KBM-7 (cell line): ENCODE measurements around the gene NIT1.

Experiments
- DNase-seq: peaks from one replicate; pipeline ENCODE4 v3.0.0-alpha.2; 2015
- in situ Hi-C: fragments of 300-500 bp; cut with MboI; formaldehyde crosslinking; loops from 2 replicates; pipeline ENCODE4 v1.14.3; 2020; ENCODE audit warnings: low sequenced_read_pairs, low pct_unique_long_range_greater_than_20kb, mixed read lengths

Gene NIT1

DNA sequence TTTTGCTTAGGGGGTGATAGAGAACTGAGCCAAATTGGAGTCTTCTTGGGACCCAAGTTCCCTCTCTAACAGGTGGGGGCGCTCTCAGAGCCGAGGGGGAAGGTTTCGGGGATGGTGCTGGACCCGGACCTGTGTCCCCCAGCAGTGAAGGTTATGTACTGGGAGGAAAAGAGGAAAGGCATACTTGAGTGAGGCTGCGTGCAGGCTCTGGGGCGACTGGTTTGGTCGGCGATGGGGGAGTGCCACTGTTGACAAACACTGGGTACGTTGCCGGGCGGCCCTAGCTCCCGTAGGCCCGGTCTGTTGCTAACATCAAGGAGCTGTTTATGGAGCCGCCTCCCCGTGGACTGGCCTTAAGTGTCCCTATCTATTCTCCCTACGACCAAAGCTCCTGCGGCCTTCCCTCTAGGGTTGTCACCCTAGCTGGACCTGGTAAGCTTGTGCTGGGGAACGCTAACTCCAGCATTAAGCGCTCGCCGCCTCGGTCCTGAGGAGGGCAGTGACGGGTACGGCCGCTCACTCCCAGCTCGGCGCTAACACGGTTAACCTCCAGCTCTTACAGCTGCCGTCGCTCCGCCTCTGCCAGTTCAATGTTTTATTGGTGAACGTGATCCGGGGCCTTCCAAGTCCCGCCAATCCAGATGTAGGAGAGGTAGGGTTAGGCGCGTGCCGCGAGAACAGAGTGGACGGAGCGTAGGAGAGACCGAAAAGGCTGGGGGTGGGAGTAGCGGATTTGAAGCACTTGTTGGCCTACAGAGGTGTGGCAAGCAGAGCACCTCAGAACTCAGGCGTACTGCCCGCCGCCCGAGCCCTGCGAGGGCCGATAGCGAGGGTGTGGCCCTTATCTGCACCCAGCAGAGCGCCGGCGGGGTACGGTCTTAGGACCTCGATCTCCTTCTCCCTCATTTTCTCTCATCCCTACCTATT, 48.1 kb downstream of the NIT1 start, which contains the start of gene PPOX:
Gene PPOX (plus strand): TSS at position 685 of the 927 bp plus-strand sequence. CDS start 422 bp downstream, outside the sequence.
- in situ Hi-C loops: no loop called here
- peak; percentile 98 for DNase-seq

DNA sequence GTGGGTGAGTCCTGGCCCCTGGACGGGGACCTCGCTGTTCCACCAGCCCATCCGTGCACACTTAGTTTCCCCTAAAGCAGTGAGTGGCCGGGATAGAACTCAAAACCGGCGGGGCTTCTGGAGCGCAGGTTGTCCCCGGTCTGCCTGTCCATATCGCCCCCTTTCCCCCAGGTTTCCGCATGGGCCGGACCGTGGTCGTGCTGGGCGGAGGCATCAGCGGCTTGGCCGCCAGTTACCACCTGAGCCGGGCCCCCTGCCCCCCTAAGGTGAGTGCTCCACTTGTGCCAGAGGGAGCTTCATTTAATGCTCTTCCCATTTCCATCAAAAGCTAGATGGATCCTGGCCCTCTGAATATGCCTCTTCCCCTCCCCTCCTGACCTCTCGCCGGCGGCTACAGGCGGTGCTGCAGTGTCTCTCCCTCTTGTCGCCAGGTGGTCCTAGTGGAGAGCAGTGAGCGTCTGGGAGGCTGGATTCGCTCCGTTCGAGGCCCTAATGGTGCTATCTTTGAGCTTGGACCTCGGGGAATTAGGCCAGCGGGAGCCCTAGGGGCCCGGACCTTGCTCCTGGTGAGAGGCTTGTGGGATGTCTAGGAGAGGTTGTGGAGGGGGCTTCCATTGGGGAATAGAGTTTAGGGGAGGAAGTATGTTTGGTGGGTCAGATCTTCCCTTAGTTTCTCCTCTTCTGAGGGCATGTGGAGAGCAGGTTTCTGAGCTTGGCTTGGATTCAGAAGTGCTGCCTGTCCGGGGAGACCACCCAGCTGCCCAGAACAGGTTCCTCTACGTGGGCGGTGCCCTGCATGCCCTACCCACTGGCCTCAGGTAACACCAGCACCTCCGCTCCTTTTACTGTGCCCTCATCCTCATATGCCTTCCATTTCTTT, 49.0 kb downstream of the NIT1 start:
- DNase-seq: peak; percentile 39
- in situ Hi-C loops: no loop called here

DNA sequence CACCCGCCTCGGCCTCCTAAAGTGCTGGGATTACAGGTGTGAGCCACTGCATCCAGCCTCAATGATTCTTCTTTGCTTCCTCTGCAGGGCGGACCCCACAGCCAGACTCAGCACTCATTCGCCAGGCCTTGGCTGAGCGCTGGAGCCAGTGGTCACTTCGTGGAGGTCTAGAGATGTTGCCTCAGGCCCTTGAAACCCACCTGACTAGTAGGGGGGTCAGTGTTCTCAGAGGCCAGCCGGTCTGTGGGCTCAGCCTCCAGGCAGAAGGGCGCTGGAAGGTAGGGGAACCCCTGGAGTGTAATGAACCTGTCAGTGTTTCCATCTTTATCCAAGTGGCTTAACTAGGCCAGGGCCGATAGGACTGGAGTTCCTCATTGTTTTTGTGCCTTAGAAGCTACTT, 51.0 kb downstream of the NIT1 start:
- no peak for DNase-seq
- in situ Hi-C loops: no loop called here
